ENCODE results near the gene TWIST1.

The TWIST1 gene

DNA sequence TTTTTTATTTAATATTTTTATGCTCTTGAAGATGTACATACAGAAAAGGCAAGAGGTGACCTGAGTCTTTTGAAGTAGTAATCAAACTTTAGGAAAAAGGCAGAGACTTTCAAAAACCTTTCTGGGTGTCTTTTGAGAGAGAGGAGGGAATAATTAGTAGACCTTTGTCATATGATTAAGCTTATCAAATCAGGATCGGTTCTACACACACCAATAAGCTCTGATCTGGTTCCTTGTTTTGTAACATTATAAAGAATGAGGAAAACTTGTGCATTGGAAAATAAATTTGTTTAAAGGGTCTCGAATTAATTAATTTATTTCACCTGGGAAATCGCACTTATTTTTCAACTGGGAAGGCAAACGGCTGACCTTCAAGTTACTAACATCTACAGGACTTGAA is 11.9 kb downstream of the TWIST1 start:
- DNase-seq (ENCODE audit: low read depth): no peak
- TF ChIP-seq, protein P1, sequence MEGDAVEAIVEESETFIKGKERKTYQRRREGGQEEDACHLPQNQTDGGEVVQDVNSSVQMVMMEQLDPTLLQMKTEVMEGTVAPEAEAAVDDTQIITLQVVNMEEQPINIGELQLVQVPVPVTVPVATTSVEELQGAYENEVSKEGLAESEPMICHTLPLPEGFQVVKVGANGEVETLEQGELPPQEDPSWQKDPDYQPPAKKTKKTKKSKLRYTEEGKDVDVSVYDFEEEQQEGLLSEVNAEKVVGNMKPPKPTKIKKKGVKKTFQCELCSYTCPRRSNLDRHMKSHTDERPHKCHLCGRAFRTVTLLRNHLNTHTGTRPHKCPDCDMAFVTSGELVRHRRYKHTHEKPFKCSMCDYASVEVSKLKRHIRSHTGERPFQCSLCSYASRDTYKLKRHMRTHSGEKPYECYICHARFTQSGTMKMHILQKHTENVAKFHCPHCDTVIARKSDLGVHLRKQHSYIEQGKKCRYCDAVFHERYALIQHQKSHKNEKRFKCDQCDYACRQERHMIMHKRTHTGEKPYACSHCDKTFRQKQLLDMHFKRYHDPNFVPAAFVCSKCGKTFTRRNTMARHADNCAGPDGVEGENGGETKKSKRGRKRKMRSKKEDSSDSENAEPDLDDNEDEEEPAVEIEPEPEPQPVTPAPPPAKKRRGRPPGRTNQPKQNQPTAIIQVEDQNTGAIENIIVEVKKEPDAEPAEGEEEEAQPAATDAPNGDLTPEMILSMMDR (IDR thresholded peaks at IDR 0.05; ENCODE audit: low read depth, low read length, missing control alignments): no peak
- H3K4me3 ChIP-seq (ENCODE audit: low read depth, low read length): no peak overlapping the region
- in situ Hi-C loops (cut with HindIII; ENCODE audit: low sequenced_read_pairs): loop anchor here (25.0 kb wide), 1 partner anchor 518 kb away; no protein-coding TSS in a partner anchor

DNA sequence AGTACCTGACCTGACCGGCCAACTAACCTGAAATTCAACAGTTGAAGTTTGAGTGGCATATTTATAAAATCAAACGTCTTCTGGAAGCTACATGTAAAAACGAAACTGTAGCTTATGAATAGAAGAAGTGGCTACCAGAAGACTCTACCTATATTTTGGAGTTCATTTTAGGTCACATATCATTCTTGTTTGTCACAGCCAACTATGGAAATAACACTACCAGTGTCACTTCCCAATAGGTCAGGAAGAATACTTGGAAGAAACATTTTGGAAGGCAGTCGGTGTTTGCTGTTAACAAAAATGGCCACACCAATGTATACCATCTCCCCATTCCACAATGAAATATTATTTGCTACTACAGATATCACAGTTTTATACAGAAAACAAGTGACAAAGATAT is 12.6 kb downstream of the TWIST1 start:
- no peak overlapping the region for H3K4me3 ChIP-seq (ENCODE audit: low read depth, low read length)
- TF ChIP-seq, protein P1 (IDR thresholded peaks at IDR 0.05; ENCODE audit: low read depth, low read length, missing control alignments): no peak
- in situ Hi-C loops (cut with HindIII; ENCODE audit: low sequenced_read_pairs): loop anchor here (25.0 kb wide), 1 partner anchor 518 kb away; no protein-coding TSS in a partner anchor
- DNase-seq (ENCODE audit: low read depth): no peak

DNA sequence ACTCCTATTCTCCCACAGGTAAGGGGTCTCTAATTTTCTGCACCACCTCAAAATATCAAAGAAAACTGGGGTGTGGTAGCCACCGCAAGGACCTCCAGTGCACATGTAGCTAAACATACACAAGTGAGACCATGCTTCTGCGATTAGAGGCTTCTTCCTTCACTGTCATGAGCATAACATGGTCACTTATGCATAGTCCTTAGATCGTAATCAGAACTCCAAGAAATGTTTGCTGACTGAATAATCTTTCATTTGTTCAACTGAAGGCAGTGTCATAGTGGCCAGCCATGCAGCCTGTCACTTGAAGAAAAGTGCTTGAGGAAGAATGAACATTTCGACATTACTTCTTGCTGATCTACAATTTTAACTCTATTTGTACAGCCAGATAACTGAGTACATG is 14.6 kb downstream of the TWIST1 start:
- DNase-seq (ENCODE audit: low read depth): no peak
- TF ChIP-seq, protein P1 (IDR thresholded peaks at IDR 0.05; ENCODE audit: low read depth, low read length, missing control alignments): no peak
- in situ Hi-C loops (cut with HindIII; ENCODE audit: low sequenced_read_pairs): loop anchor here (25.0 kb wide), 1 partner anchor 516 kb away; no protein-coding TSS in a partner anchor
- no peak overlapping the region for H3K4me3 ChIP-seq (ENCODE audit: low read depth, low read length)

DNA sequence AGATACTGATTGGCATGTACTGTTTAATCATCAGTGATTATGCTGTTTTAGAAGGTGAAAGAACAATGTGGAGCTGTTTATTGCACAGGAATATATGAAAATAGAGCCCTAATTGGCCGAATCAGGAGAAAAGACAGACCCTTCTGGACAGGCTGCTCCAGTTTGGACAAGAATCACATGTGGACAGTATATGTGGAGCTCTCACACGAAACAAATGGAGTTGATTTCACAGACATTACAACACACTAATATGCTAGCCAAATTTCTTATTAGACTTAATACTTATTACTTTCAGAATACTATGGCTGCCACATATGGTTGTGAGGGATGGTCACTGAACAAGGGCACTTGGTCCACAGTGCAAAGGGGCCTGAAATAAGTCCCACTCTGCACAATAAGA is 15.5 kb downstream of the TWIST1 start:
- in situ Hi-C loops (cut with HindIII; ENCODE audit: low sequenced_read_pairs): loop anchor here (25.0 kb wide), 1 partner anchor 515 kb away; no protein-coding TSS in a partner anchor
- TF ChIP-seq, protein P1 (IDR thresholded peaks at IDR 0.05; ENCODE audit: low read depth, low read length, missing control alignments): no peak
- no peak for DNase-seq (ENCODE audit: low read depth)
- no peak overlapping the region for H3K4me3 ChIP-seq (ENCODE audit: low read depth, low read length)

DNA sequence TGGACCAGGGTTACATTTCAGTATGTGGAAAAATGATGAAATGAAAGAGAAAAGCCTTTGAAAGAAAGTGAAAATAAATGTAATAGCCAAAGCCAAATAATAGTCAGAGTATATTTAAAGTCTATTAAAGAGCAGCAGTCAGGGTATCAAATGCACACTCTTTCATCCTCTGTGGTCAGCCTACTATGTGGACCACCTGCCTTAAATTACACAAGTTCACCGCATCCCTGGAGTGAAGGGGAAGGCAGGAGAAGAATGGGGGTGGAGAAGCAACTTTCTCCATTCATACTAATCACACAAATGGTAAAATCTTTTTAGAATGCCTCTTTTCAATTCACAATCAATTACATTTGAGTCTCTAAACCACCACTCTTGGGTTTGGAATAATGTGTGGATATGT is 16.0 kb downstream of the TWIST1 start:
- TF ChIP-seq, protein P1 (IDR thresholded peaks at IDR 0.05; ENCODE audit: low read depth, low read length, missing control alignments): no peak
- H3K4me3 ChIP-seq (ENCODE audit: low read depth, low read length): no peak overlapping the region
- in situ Hi-C loops (cut with HindIII; ENCODE audit: low sequenced_read_pairs): loop anchor here (25.0 kb wide), 1 partner anchor 514 kb away; no protein-coding TSS in a partner anchor

DNA sequence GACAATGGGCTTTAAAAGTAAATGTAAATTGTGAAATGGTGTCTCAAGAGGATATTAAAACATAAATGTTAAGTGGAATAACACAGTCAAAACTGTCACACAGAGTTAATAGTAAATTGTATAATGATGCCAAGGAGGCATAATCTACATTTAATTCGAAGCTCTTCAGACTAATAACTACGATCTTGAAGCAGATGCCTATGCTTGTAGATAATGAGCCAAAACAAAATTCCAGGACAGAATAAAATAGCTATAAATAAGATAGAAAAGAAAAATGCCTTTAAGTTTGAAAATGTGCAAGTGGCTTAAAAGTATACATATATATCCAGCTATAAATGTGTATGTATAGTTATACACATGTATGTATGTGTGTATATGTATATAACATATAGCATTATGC is 17.5 kb downstream of the TWIST1 start:
- TF ChIP-seq, protein P1 (IDR thresholded peaks at IDR 0.05; ENCODE audit: low read depth, low read length, missing control alignments): no peak
- no peak for DNase-seq (ENCODE audit: low read depth)
- H3K4me3 ChIP-seq (ENCODE audit: low read depth, low read length): no peak overlapping the region
- in situ Hi-C loops (cut with HindIII; ENCODE audit: low sequenced_read_pairs): loop anchor here (25.0 kb wide), 1 partner anchor 513 kb away; no protein-coding TSS in a partner anchor

More for the DNA sequence above, 16.0 kb downstream of the TWIST1 start:
- DNase-seq (ENCODE audit: low read depth): no peak
